ENCODE results near the gene FNDC3B.

The FNDC3B gene

DNA sequence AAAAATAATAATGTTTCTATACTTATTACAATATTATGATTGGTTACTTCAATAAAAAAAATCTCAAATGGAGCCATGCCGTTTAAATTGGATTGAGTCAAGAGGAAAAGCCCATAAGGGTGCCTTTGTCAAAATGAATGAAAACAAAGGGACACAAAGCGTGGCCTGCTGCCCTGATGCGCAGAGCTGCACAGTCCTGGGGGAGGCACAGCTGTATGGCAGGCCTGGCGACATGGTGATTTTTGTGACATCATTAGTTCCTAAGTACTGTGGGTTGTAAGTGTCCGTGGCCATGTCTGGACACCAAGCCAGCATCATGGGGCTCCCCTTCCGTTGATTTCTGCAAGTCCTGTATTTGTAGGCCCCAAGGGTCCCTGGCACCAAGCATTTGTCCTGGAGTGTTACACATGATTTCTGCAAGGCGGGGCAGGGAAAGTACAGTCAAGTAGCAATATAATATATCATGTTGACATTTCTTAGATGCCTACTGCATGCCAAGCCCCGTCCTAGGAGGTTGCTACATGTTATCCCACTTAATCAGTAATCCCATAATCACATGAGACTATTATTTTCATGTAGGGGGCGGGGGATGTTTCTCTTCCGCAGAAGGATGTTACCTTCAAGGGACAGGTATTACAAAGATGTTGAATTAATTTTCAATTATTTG lies 349.2 kb downstream of the FNDC3B start:
- FAIRE-seq: no peak
- DNase-seq (ENCODE audit: insufficient read length): no peak
- TF ChIP-seq POLR2AphosphoS5 (IDR thresholded peaks at IDR 0.05; ENCODE audit: low read depth, low read length) (no peak), TAF1 (IDR thresholded peaks at IDR 0.05; ENCODE audit: borderline replicate concordance, low read depth, low read length) (no peak), POLR2A (IDR thresholded peaks at IDR 0.05; ENCODE audit: low read depth, low read length) (no peak)

- TF ChIP-seq POLR2AphosphoS5 (IDR thresholded peaks at IDR 0.05; ENCODE audit: low read depth, low read length) (no peak), TAF1 (IDR thresholded peaks at IDR 0.05; ENCODE audit: borderline replicate concordance, low read depth, low read length) (no peak), POLR2A (IDR thresholded peaks at IDR 0.05; ENCODE audit: low read depth, low read length) (no peak)
- FAIRE-seq (no peak), DNase-seq (ENCODE audit: insufficient read length) (no peak)
These were observed 351.4 kb downstream of the FNDC3B start for GRCh38 chr3:172390792-172391191.

DNA sequence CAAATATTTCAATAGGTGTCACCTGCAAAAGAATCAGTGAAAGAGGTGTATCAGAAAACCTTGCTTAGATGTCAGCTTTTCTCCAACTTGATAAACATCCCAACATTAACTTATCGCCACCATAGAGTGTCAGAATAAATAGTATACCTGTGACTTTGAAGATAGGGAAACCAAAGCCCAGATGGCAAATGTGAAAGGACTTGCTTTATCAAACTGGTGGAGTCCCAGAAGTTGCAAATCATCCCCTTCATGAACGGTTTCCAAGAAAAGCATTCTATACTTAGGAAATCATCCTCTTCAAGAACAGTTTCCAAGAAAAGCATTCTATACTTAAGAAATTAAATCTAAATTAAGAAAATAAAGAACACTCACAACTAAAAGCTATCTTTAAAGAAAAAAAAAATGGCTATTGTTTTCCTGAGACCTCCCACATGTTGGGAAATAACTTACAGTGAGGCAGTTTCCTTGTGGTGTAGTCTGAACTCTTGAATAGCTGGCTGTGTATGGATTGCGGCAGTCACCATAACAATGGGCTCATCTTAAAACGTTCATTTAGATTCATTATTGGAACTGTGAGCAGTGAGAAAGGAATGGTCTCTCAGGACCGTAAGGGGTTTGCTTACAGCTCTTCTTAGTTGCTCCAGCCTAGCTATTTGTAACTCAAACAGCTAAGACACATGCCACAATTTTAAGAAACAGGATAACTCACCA lies 352.4 kb downstream of the FNDC3B start:
- FAIRE-seq (no peak), DNase-seq (ENCODE audit: insufficient read length) (no peak)
- TF ChIP-seq TAF1 (IDR thresholded peaks at IDR 0.05; ENCODE audit: borderline replicate concordance, low read depth, low read length) (no peak), POLR2AphosphoS5 (IDR thresholded peaks at IDR 0.05; ENCODE audit: low read depth, low read length) (no peak), POLR2A (IDR thresholded peaks at IDR 0.05; ENCODE audit: low read depth, low read length) (no peak)

GRCh38 chr3:172394692-172395091 lies 355.3 kb downstream of the FNDC3B start:
- no peak for TF ChIP-seq TAF1 (IDR thresholded peaks at IDR 0.05; ENCODE audit: borderline replicate concordance, low read depth, low read length)
- TF ChIP-seq POLR2AphosphoS5 (IDR thresholded peaks at IDR 0.05; ENCODE audit: low read depth, low read length): no peak
- TF ChIP-seq POLR2A (IDR thresholded peaks at IDR 0.05; ENCODE audit: low read depth, low read length): no peak
- no peak for DNase-seq (ENCODE audit: insufficient read length)
- FAIRE-seq: no peak

GRCh38 chr3:172396400-172396799 lies 357.0 kb downstream of the FNDC3B start:
- TF ChIP-seq TAF1 (IDR thresholded peaks at IDR 0.05; ENCODE audit: borderline replicate concordance, low read depth, low read length): no peak
- TF ChIP-seq POLR2AphosphoS5 (IDR thresholded peaks at IDR 0.05; ENCODE audit: low read depth, low read length): no peak
- FAIRE-seq (no peak), DNase-seq (ENCODE audit: insufficient read length) (no peak)

DNA sequence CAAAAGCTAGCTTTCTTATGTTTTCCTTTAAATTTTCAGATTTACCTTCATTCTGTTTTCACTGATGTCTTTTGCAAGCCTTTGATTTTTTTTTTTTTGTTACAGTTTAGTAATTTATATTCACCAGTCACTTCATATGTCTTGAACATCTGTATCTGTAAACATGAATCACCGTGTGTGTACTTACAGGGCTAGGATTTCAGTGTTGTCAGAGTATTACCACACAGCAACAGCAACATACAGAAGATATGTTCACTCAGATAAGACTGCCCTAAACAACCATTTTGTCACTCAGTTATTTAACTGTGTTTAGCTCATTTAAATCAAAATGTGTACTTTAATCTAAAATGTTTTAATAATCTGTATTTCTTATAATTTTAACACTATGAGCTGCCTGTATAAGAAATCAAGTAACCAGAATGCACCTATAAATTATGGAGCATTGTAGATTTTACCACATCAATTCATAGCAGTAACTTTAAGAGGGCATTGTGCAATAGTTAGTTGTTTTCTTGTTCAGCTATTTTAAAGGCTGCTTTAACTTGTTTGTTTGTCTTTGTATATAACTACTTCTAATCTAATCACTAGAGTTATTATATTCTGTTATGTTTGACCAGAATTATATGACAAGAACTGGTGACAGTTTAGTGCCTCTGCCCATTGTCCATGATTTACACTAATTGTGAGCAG lies 358.5 kb downstream of the FNDC3B start:
- no peak for TF ChIP-seq POLR2AphosphoS5 (IDR thresholded peaks at IDR 0.05; ENCODE audit: low read depth, low read length)
- TF ChIP-seq TAF1 (IDR thresholded peaks at IDR 0.05; ENCODE audit: borderline replicate concordance, low read depth, low read length): no peak
- TF ChIP-seq POLR2A (IDR thresholded peaks at IDR 0.05; ENCODE audit: low read depth, low read length): no peak
- FAIRE-seq (no peak), DNase-seq (ENCODE audit: insufficient read length) (no peak)

- TF ChIP-seq POLR2AphosphoS5 (IDR thresholded peaks at IDR 0.05; ENCODE audit: low read depth, low read length): no peak
- no peak for TF ChIP-seq POLR2A (IDR thresholded peaks at IDR 0.05; ENCODE audit: low read depth, low read length)
- no peak for TF ChIP-seq TAF1 (IDR thresholded peaks at IDR 0.05; ENCODE audit: borderline replicate concordance, low read depth, low read length)
- FAIRE-seq (no peak), DNase-seq (ENCODE audit: insufficient read length) (no peak)
These were observed 359.1 kb downstream of the FNDC3B start for GRCh38 chr3:172398484-172398883.

DNA sequence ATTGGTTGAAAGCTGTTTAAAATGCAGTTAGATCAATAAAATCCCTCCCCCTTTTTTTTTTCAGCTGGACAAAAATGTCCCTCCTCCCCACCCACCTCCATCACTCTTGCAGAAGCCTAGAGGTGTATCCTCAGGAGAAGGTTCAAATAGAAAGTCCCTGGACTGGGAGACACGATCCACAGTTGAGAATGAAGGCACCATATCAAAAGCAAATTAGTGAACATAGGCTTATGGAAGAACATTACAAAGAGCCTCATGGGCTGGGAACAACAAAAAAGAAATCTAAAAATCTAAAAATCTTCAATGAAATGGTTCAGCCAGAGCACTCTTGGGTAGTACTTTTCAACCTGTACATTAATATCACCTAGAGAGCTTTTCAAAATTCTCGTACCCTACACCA lies 362.7 kb downstream of the FNDC3B start:
- no peak for DNase-seq (ENCODE audit: insufficient read length)
- FAIRE-seq: no peak
- TF ChIP-seq POLR2AphosphoS5 (IDR thresholded peaks at IDR 0.05; ENCODE audit: low read depth, low read length) (no peak), TAF1 (IDR thresholded peaks at IDR 0.05; ENCODE audit: borderline replicate concordance, low read depth, low read length) (no peak), POLR2A (IDR thresholded peaks at IDR 0.05; ENCODE audit: low read depth, low read length) (no peak)

DNA sequence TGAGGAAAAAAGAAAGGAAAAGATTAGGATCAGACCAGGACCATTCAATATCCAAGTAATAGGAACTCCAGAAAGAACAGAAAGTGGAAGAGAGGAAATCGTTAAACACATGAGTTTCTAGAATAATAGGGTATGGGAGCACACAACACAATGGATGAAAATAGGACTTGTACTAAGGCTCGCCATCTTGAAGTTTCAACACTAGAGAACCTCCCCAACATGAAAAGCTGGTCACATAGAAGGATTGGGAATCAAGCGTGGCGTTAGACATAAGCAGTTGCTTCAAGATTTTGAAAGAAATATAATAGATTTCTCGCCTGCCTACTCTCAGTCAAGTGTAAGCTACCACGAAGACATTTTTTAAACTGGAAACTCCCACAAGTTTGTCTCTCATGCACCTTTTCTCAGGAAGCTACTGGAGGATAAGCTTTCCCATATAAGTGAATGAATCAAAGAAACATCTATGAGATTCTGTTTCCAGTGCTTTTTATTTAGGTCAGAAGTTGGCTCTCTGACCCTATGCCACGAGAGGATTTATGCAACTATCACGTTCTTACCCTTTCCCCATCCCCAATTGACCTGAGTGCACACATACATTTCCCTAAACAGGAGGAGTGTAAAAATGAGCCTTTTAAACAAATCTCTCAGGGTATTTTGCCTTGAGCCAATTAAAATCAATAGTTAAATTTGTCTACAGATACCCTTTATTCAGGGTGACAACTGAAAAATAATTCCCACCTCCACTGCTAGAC lies 363.7 kb downstream of the FNDC3B start:
- no peak for FAIRE-seq
- no peak for DNase-seq (ENCODE audit: insufficient read length)
- TF ChIP-seq TAF1 (IDR thresholded peaks at IDR 0.05; ENCODE audit: borderline replicate concordance, low read depth, low read length) (no peak), POLR2A (IDR thresholded peaks at IDR 0.05; ENCODE audit: low read depth, low read length) (no peak), POLR2AphosphoS5 (IDR thresholded peaks at IDR 0.05; ENCODE audit: low read depth, low read length) (no peak)

DNA sequence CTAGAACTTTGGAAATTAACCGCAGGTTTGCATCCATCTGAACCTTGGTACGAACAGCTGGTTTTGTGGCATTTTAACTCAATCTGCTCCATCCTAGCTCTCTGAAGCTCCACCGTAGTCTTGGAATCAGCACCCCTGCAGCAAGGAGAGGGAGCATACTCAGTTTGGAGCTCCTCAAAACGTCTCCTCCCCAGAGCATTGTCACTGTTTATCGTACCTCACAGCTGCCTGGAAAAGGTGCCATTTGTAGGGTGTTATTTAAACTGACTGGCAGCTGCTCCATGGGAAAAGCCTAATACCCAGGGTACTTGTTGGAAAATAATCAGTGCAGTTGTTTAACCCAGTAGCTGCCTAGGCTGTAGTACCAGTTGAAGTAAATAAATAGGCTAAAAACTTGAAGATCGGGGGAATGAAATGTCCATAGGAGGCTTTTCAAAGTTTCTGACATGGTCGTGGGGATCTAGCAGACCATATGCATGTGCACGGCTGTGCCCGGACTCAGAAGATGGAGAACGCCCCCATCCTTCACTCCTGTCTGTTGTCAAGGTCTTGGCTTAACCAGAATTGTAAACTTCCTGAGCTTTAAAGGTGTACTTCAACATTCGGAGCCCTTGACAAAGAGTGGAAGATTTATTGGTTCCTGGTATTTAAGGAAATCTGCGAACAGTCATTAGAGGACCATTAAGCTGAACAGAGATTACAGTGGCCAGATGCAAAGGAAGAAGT lies 365.0 kb downstream of the FNDC3B start:
- FAIRE-seq: no peak
- no peak for DNase-seq (ENCODE audit: insufficient read length)
- TF ChIP-seq POLR2A (IDR thresholded peaks at IDR 0.05; ENCODE audit: low read depth, low read length) (no peak), TAF1 (IDR thresholded peaks at IDR 0.05; ENCODE audit: borderline replicate concordance, low read depth, low read length) (no peak), POLR2AphosphoS5 (IDR thresholded peaks at IDR 0.05; ENCODE audit: low read depth, low read length) (no peak)

DNA sequence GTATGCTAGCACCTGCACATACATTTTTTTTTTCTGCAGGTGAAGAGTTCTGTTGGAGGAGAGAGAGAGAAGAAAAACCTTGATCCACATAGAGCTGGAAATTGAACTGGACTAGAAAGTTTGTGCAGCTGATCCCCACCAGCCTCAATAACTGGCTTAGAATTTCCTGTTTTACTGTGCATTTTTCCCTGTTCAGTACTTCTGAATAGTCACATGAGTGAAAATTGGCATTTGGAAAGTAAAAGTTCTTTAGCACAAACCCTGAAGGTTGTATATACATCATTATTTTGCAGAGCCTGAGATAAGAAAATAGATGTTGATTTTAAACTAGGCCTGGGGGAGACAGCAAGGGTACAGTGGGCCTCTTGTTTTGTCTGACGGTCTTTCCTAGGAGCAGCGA lies 366.5 kb downstream of the FNDC3B start:
- no peak for TF ChIP-seq POLR2A (IDR thresholded peaks at IDR 0.05; ENCODE audit: low read depth, low read length)
- TF ChIP-seq POLR2AphosphoS5 (IDR thresholded peaks at IDR 0.05; ENCODE audit: low read depth, low read length): no peak
- TF ChIP-seq TAF1 (IDR thresholded peaks at IDR 0.05; ENCODE audit: borderline replicate concordance, low read depth, low read length): no peak
- FAIRE-seq: no peak
- no peak for DNase-seq (ENCODE audit: insufficient read length)

Measured in GM12892 (cell line).